Activated CD4-positive, alpha-beta T cell treated with anti-CD3 and anti-CD28 coated beads for 36 hours (primary cell): ENCODE measurements around the gene TRIM8. TPM values are rescaled to one million over a fixed set of nuclear protein-coding genes. Genes with fewer than 3 reads are reported as not detected.
A peak's percentile ranks its signal among the peaks of the same experiment; 100 is the strongest.

Source experiments
- ATAC-seq: fragments of 200-7000 bp; cut with Tn5 transposase; one replicate; pipeline ENCODE4 v1.10.0; 2021; ENCODE audit warnings: mild to moderate bottlenecking, moderate library complexity
- CTCF ChIA-PET: fragments of 350-600 bp; sonication (Branson Sonifier 250); formaldehyde crosslinking; loops from one replicate; lab custom pipeline; 2021; ENCODE audit warnings: antibody characterized with exemption; lab: Charles Lee
- POLR2A ChIA-PET: fragments of 350-600 bp; sonication (Branson Sonifier 250); formaldehyde crosslinking; loops from one replicate; lab custom pipeline; 2021; ENCODE audit warnings: antibody characterized with exemption, inconsistent platforms; lab: Charles Lee
- DNase-seq: peaks from one replicate; pipeline ENCODE4 v3.0.0-alpha.2; 2020
- H3K27ac Mint-ChIP-seq: one replicate; pipeline ENCODE4 v1.8.0; 2021; ENCODE audit warnings: mixed read lengths
- H3K27me3 Mint-ChIP-seq: one replicate; pipeline ENCODE4 v1.8.0; 2021; ENCODE audit warnings: mixed read lengths
- H3K36me3 Mint-ChIP-seq: one replicate; pipeline ENCODE4 v1.8.0; 2021; ENCODE audit warnings: low read depth, mixed read lengths
- H3K4me1 Mint-ChIP-seq: one replicate; pipeline ENCODE4 v1.8.0; 2021; ENCODE audit warnings: mixed read lengths
- H3K4me3 Mint-ChIP-seq: one replicate; pipeline ENCODE4 v1.8.0; 2021; ENCODE audit warnings: mild to moderate bottlenecking, moderate library complexity, mixed read lengths
- H3K9me3 Mint-ChIP-seq: one replicate; pipeline ENCODE4 v1.8.0; 2021; ENCODE audit warnings: low read depth, mixed read lengths
- intact Hi-C, 2 experiments: fragments of 100-400 bp; cut with DNase I in 1 of 2; cut with micrococcal nuclease in 1 of 2; formaldehyde crosslinking; loops; one replicate each; pipeline versions ENCODE4 v1.14.2 to v1.15.1; 2022 to 2024; cut with DNase I, micrococcal nuclease
- total RNA-seq, 2 experiments: library from RNA; stranded (reverse); gene quantifications; one replicate each; pipeline ENCODE4 v1.2.3, GENCODE V29; 2021

The TRIM8 gene
- total RNA-seq, 2 experiments from 2014 or later: 37.8 to 39.1 TPM

DNA sequence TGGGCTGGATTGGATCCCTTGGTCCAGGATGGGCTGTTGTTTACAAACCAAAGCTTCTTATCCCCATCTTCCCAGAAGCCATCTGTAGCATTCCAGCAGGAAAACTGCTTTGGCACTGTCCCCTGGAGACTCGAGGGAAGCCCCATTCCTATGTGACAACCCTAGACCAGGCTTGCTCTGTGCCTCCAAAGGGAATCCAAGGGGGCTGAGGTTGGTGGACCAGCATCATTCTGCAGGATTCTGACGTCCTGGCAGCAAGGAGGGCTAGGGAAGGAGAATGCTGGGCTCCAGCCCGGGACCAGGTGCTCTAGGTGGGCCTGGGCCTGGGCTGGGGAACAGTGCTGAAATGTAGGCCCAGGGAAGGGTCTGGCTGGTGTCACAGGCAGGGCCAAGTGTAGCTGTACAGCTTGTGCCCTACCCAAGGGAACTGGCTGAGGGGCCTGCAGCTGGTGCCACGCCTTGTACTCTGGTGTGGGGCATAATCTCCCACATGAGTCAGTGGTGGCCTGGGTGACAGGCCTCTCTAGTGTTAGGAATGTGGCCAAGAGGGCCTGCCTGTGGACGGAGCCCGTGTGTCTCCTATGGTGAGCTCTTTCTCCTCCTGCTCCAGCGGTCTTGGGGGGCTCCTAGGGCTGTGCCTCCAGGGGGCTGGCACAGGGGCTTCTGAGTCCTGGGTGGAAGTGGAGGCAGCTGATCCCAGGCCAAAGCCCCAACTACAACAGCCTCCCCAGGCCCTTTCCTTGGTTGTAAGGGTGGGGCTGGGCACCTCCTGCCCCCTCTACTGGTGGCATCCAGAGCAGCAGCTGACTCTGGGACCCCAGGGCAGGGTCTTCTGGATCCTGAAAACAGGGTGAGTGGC lies 25.2 kb downstream of the TRIM8 start:
- POLR2A ChIA-PET: interaction anchor here (0.7 kb wide), 1 partner anchor 18 kb away, joined by 3 read pairs; no protein-coding TSS in a partner anchor
- intact Hi-C loops: no loop called here
- CTCF ChIA-PET: interaction anchor here (0.6 to 1.6 kb wide), 7 partner anchors 10 to 209 kb away, joined by 3 to 5 read pairs (median 3); no protein-coding TSS in a partner anchor
- Mint-ChIP-seq H3K27ac (no peak overlapping the region), H3K27me3 (no peaks in the 10 kb centered on the region), H3K9me3 (no peaks in the 10 kb centered on the region), H3K4me1 (peaks cover 28% of the 10 kb centered on the region), H3K36me3 (no peaks in the 10 kb centered on the region), H3K4me3 (no peak overlapping the region)
- DNase-seq (no peak), ATAC-seq (no peak)

DNA sequence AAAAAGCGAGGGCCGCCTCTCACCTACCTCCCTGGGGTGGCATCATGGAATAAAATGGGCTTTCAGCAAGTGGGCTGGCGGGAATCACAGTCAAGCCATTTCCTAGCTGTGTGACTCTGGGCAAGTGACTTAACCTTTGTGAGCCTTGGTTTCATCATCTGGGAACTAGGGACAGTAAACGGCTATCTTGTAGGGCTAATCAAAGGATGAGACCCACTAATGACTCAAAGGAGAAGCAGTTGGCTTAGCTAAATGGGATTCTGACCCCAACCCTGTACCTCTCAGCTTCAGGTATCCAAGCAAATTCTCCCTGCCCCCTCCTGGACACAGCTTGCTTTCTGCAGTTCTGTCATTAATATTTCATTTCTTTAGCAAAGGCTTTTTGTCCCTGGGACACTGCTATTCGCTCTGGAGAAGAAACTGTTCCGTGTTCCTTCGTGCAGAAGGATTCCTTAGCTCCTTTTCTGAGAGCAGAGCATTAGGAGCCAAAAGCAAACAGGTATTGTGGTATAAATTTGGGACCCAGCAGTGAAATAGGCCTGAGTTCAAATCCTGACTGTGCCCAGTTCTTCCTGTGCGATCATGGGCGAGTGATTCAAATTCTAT lies 25.9 kb downstream of the TRIM8 start:
- ATAC-seq (no peak), DNase-seq (no peak)
- Mint-ChIP-seq H3K4me1 (peaks cover 36% of the 10 kb centered on the region), H3K27ac (no peak overlapping the region), H3K9me3 (no peaks in the 10 kb centered on the region), H3K36me3 (no peaks in the 10 kb centered on the region), H3K27me3 (no peaks in the 10 kb centered on the region), H3K4me3 (no peak overlapping the region)
- intact Hi-C loops: no loop called here
- ChIA-PET POLR2A (interaction anchor here (0.7 kb wide), 1 partner anchor 19 kb away, joined by 3 read pairs; no protein-coding TSS in a partner anchor), CTCF (interaction anchor here (0.6 to 1.6 kb wide), 7 partner anchors 9 to 208 kb away, joined by 3 to 5 read pairs (median 3); no protein-coding TSS in a partner anchor)

- ATAC-seq (no peak), DNase-seq (no peak)
- Mint-ChIP-seq H3K9me3 (no peaks in the 10 kb centered on the region), H3K4me1 (peaks cover 44% of the 10 kb centered on the region), H3K27ac (no peak overlapping the region), H3K4me3 (no peak overlapping the region), H3K27me3 (no peaks in the 10 kb centered on the region), H3K36me3 (no peaks in the 10 kb centered on the region)
- ChIA-PET CTCF (interaction anchor here (1.2 to 1.6 kb wide), 3 partner anchors 8 to 69 kb away, joined by 3 to 4 read pairs (median 3); no protein-coding TSS in a partner anchor), POLR2A (no interaction called here)
- intact Hi-C loops: no loop called here
Observed at GRCh38 chr10:102670871-102671434, 26.7 kb downstream of the TRIM8 start.

DNA sequence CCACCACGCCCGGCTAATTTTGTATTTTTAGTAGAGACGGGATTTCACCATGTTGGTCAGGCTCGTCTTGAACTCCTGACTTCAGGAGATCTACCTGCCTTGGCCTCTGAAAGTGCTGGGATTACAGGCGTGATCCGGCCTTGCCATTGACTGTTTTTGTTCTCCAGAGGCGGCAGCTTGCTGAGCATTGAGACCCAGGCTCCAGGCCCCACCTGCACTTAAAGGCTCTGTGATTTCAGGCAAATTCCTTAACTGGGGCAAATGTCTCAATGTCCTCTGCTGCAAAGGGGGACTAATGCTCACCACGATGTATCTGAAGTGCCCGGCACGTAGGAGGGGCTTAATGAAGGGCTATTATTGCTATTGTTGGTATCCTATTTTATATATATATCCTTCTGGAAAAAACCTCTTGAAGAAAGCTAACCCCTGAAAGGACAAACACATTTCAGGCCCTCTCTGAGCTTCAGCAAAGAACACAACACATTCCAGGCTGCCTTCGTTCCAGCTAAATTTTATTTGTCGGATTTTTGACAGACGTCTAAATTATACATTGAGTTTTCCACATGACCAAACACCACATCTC lies 29.0 kb downstream of the TRIM8 start:
- Mint-ChIP-seq H3K36me3 (no peaks in the 10 kb centered on the region), H3K27me3 (no peaks in the 10 kb centered on the region), H3K27ac (peak overlapping the region; percentile 55), H3K4me3 (peak overlapping the region; percentile 63), H3K9me3 (no peaks in the 10 kb centered on the region), H3K4me1 (peaks cover 45% of the 10 kb centered on the region)
- CTCF ChIA-PET: interaction anchor here (0.5 to 3.9 kb wide), 11 partner anchors 11 to 441 kb away, joined by 3 to 22 read pairs (median 3); partner anchors contain the start of genes ARL3 and TRIM8
- intact Hi-C loops: no loop called here
- no peak for DNase-seq
- ATAC-seq: no peak
- POLR2A ChIA-PET: interaction anchor here (0.9 kb wide), 1 partner anchor 34 kb away, joined by 5 read pairs; no protein-coding TSS in a partner anchor

DNA sequence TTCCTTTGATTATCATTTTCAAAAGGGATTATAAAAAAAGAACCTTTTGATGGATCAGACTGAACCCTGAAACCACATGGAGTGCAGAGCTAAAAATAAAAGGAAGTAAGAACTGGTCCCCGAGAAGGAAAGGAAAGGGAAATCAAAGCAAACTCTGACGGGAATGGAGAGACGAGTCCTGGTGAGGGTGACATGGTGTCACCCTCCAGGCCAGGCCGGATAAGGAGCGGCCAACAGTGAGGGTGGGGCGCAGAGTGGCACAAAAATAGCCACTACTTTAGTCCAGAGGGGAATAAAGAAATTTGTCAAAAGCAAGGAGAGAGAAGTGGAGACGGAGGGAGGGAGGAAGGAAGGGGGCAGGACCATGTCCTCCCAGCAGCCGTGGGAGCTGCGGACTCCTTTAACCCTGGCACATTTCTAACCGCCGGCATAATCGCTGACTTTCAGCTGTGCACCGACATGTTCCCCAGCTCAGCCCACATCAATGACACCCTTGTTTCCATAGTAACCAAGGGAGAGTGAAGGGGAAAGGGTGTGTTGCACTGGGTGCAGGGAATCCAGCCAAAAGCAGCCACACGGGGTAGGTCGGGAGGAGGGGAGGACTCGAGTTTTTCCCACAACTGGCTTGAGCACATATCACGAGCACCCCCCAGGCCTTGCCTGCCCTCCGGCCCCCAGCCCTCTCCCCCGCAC lies 29.7 kb downstream of the TRIM8 start:
- Mint-ChIP-seq H3K9me3 (no peaks in the 10 kb centered on the region), H3K27ac (peak overlapping the region; percentile 55), H3K4me3 (peak overlapping the region; percentile 63), H3K4me1 (peaks cover 43% of the 10 kb centered on the region), H3K36me3 (no peaks in the 10 kb centered on the region), H3K27me3 (no peaks in the 10 kb centered on the region)
- DNase-seq (peak; percentile 81), ATAC-seq (peak; percentile 93)
- ChIA-PET CTCF (interaction anchor here (0.5 to 3.9 kb wide), 12 partner anchors 10 to 442 kb away, joined by 3 to 22 read pairs (median 3); partner anchors contain the start of genes ARL3 and TRIM8), POLR2A (interaction anchor here (0.9 to 1.2 kb wide), 2 partner anchors 28 to 34 kb away, joined by 5 read pairs; no protein-coding TSS in a partner anchor)
- intact Hi-C loops: loop anchor here (1.0 to 2.0 kb wide), 3 partner anchors 28 to 69 kb away; partner anchors contain the start of genes ARL3 (in 1 of the 2), SFXN2 (in 1 of the 2) and WBP1L (in 1 of the 2)

DNA sequence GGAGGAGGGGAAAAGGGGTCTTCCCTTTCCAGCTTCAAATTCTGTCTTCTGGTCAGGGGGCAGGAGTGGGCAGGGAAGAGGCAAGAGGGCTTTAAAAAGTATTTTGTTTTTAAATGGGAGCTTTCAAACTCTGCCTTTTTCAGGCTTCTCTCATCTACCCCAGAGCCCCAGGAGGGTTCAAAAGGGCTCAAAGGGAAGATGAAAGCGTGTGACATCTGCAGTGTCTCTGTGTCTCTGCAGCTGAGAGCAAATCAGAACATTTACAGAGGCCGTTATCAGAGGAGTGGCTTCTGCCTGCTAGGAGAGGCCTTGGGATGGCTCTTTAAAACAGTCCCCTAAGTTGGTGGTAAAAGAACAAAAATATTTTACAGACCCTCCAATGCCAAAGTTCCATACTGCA lies 30.3 kb downstream of the TRIM8 start:
- Mint-ChIP-seq H3K9me3 (no peaks in the 10 kb centered on the region), H3K36me3 (no peaks in the 10 kb centered on the region), H3K4me1 (peaks cover 43% of the 10 kb centered on the region), H3K4me3 (peak overlapping the region; percentile 63), H3K27me3 (no peaks in the 10 kb centered on the region), H3K27ac (no peak overlapping the region)
- intact Hi-C loops: loop anchor here (1.0 to 2.0 kb wide), 3 partner anchors 28 to 68 kb away; partner anchors contain the start of genes ARL3 (in 1 of the 2), SFXN2 (in 1 of the 2) and WBP1L (in 1 of the 2)
- ChIA-PET POLR2A (interaction anchor here (1.0 to 1.2 kb wide), 2 partner anchors 10 to 28 kb away, joined by 3 to 5 read pairs; no protein-coding TSS in a partner anchor), CTCF (interaction anchor here (1.0 to 3.9 kb wide), 7 partner anchors 10 to 443 kb away, joined by 3 to 22 read pairs (median 5); partner anchors contain the start of genes ARL3 and TRIM8)
- DNase-seq: no peak
- ATAC-seq: peak; percentile 47

DNA sequence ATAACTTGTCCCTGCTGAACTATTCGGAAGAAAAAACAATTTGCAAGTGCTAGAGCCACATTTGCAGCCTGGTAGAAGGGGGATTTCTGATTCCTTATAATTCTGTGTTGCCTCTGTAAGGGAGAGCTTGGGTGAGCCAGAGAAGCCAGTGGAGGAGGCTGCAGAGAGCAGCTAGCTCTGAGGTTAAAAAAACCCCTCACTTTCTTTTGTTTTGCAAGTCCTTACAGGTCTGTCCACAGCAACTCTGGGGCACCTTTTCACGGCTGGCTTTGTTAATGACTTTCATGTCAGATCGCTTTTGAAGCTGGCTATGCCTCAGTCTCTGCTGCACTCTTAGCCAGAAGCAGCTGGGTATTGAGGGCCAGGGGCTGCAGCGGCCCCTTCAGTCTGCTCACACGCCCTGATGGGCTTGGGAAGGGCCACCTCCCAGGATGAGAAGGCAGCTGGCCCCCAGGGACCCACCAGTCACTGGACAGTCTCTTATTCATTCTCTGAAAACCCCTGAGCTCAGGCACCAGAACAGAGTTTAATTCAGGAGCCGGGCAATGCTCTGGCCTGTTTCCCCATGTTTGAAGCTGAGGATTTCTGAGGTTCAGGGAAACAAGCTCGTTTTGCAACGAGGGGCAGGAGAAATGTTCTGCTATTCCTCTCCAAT lies 30.9 kb downstream of the TRIM8 start:
- CTCF ChIA-PET: interaction anchor here (0.6 to 3.9 kb wide), 12 partner anchors 9 to 60 kb away, joined by 3 to 22 read pairs (median 3); partner anchors contain the start of genes ARL3 and TRIM8
- Mint-ChIP-seq H3K4me1 (peaks cover 43% of the 10 kb centered on the region), H3K4me3 (peak overlapping the region; percentile 63), H3K27me3 (no peaks in the 10 kb centered on the region), H3K36me3 (no peaks in the 10 kb centered on the region), H3K9me3 (no peaks in the 10 kb centered on the region), H3K27ac (no peak overlapping the region)
- intact Hi-C loops: loop anchor here (2.0 to 5.0 kb wide), 2 partner anchors 37 to 68 kb away; partner anchors contain the start of genes ARL3 (in 1 of the 2), SFXN2 (in 1 of the 2) and WBP1L (in 1 of the 2)
- POLR2A ChIA-PET: interaction anchor here (1.0 to 1.2 kb wide), 2 partner anchors 10 to 29 kb away, joined by 3 to 5 read pairs; no protein-coding TSS in a partner anchor
- ATAC-seq (no peak), DNase-seq (no peak)

GRCh38 chr10:102675666-102676533 lies 31.6 kb downstream of the TRIM8 start:
- Mint-ChIP-seq H3K9me3 (no peaks in the 10 kb centered on the region), H3K4me3 (no peak overlapping the region), H3K27me3 (no peaks in the 10 kb centered on the region), H3K27ac (no peak overlapping the region), H3K36me3 (no peaks in the 10 kb centered on the region), H3K4me1 (peaks cover 43% of the 10 kb centered on the region)
- DNase-seq (no peak), ATAC-seq (no peak)
- intact Hi-C loops: loop anchor here (2.0 to 5.0 kb wide), 2 partner anchors 36 to 67 kb away; partner anchors contain the start of genes ARL3 (in 1 of the 2), SFXN2 (in 1 of the 2) and WBP1L (in 1 of the 2)
- ChIA-PET POLR2A (interaction anchor here (0.7 to 1.2 kb wide), 2 partner anchors 9 to 30 kb away, joined by 5 read pairs; no protein-coding TSS in a partner anchor), CTCF (interaction anchor here (0.6 to 3.9 kb wide), 12 partner anchors 8 to 215 kb away, joined by 3 to 22 read pairs (median 4); partner anchors contain the start of gene ARL3)
